GM23338 (cell line): Measurements from ENCODE around the gene COL26A1. TPM values are rescaled to one million over a fixed set of nuclear protein-coding genes. Genes with fewer than 3 reads are reported as not detected.

Experiments
- ATAC-seq: fragments of 200-7000 bp; cut with Tn5 transposase; 3 replicates; pipeline ENCODE4 v1.9.1; 2020
- DNase-seq: peaks from one replicate; pipeline ENCODE4 v3.0.0-alpha.2; 2015; ENCODE audit warnings: low spot score
- H2AFZ ChIP-seq: fragments of 200-600 bp; sonication (generic); 2 replicates; pipeline ENCODE4 v1.8.0; 2016; ENCODE audit warnings: antibody characterized with exemption, mild to moderate bottlenecking, moderate library complexity
- H3F3A ChIP-seq: fragments of 200-600 bp; sonication (generic); replicated peaks from 2 replicates; pipeline ENCODE4 v1.8.0; 2017; ENCODE audit warnings: antibody characterized with exemption, mixed run types, low read depth
- H3K27ac ChIP-seq: fragments of 200-600 bp; sonication (generic); 2 replicates; pipeline ENCODE4 v1.6.1; 2016; ENCODE audit warnings: low read depth
- H3K27me3 ChIP-seq: fragments of 200-600 bp; sonication (generic); 2 replicates; pipeline ENCODE4 v1.8.0; 2016; ENCODE audit warnings: mild to moderate bottlenecking, mixed run types, moderate library complexity; ENCODE audit not compliant: insufficient read depth
- H3K36me3 ChIP-seq: fragments of 200-600 bp; sonication (generic); 2 replicates; pipeline ENCODE4 v1.8.0; 2016; ENCODE audit warnings: mild to moderate bottlenecking; ENCODE audit not compliant: insufficient read depth
- H3K4me1 ChIP-seq: fragments of 200-600 bp; sonication (generic); 2 replicates; pipeline ENCODE4 v1.8.0; 2016; ENCODE audit warnings: mild to moderate bottlenecking, moderate library complexity; ENCODE audit not compliant: insufficient read depth
- H3K4me2 ChIP-seq: fragments of 200-600 bp; sonication (generic); 2 replicates; pipeline ENCODE4 v1.7.1; 2017; ENCODE audit warnings: mixed run types
- H3K4me3 ChIP-seq: fragments of 200-600 bp; sonication (generic); 2 replicates; pipeline ENCODE4 v1.6.1; 2016; ENCODE audit warnings: mixed run types
- H3K79me2 ChIP-seq: fragments of 200-600 bp; sonication (generic); replicated peaks from 2 replicates; pipeline ENCODE4 v1.8.0; 2017; ENCODE audit warnings: mild to moderate bottlenecking; ENCODE audit not compliant: insufficient read depth
- H3K9me2 ChIP-seq: fragments of 200-600 bp; sonication (generic); 2 replicates; pipeline ENCODE4 v1.8.0; 2017; ENCODE audit not compliant: insufficient read depth
- H4K20me1 ChIP-seq: fragments of 200-600 bp; sonication (generic); replicated peaks from 2 replicates; pipeline ENCODE4 v1.8.0; 2017; ENCODE audit warnings: mild to moderate bottlenecking; ENCODE audit not compliant: insufficient read depth
- H3K27ac Mint-ChIP-seq: 2 replicates; pipeline ENCODE4 v1.8.0; 2020; ENCODE audit warnings: inconsistent platforms, mild to moderate bottlenecking, moderate library complexity, mixed read lengths
- H3K27me3 Mint-ChIP-seq: 3 replicates; pipeline ENCODE4 v1.8.0; 2022; ENCODE audit warnings: low read depth, mild to moderate bottlenecking, moderate library complexity, mixed read lengths, inconsistent platforms; ENCODE audit not compliant: insufficient read depth, poor library complexity
- H3K36me3 Mint-ChIP-seq: 3 replicates; pipeline ENCODE4 v1.8.0; 2021; ENCODE audit warnings: low read depth, mild to moderate bottlenecking, inconsistent platforms, moderate library complexity, mixed read lengths
- H3K4me1 Mint-ChIP-seq: 3 replicates; pipeline ENCODE4 v1.8.0; 2020; ENCODE audit warnings: mild to moderate bottlenecking, inconsistent platforms, mixed read lengths
- H3K4me3 Mint-ChIP-seq: 3 replicates; pipeline ENCODE4 v1.8.0; 2021; ENCODE audit warnings: moderate library complexity, mild to moderate bottlenecking, inconsistent platforms, mixed read lengths
- H3K9me3 Mint-ChIP-seq: 3 replicates; pipeline ENCODE4 v1.8.0; 2020; ENCODE audit warnings: moderate library complexity, mild to moderate bottlenecking, inconsistent platforms, mixed read lengths
- CREB1 ChIP-seq: fragments of 250-450 bp; sonication (Bioruptor Pico); IDR thresholded peaks from 2 replicates; pipeline ENCODE4 v1.5.0; 2020; ENCODE audit warnings: low read depth, mild to moderate bottlenecking, moderate library complexity
- EZH2 ChIP-seq: fragments of 200-600 bp; sonication (generic); IDR thresholded peaks from one replicate; pipeline ENCODE4 v1.8.0; 2017; ENCODE audit warnings: antibody characterized with exemption, mild to moderate bottlenecking, low read depth; ENCODE audit not compliant: unreplicated experiment
- EZH2phosphoT487 ChIP-seq: fragments of 200-600 bp; sonication (generic); IDR thresholded peaks from one replicate; pipeline ENCODE4 v1.8.1; 2018; ENCODE audit warnings: antibody characterized with exemption; ENCODE audit not compliant: unreplicated experiment
- JUNB ChIP-seq: IDR thresholded peaks from one replicate; pipeline ENCODE4 v1.6.1; 2016; ENCODE audit warnings: antibody characterized with exemption; ENCODE audit not compliant: unreplicated experiment
- NANOG ChIP-seq: IDR thresholded peaks from 2 replicates; pipeline ENCODE4 v1.6.1; 2016; ENCODE audit warnings: antibody characterized with exemption, borderline replicate concordance
- POLR2AphosphoS5 ChIP-seq: IDR thresholded peaks from 2 replicates; pipeline ENCODE4 v1.6.1; 2016; ENCODE audit warnings: antibody characterized with exemption, low read depth
- STAT1 ChIP-seq: IDR thresholded peaks from one replicate; pipeline ENCODE4 v1.6.1; 2016; ENCODE audit warnings: antibody characterized with exemption; ENCODE audit not compliant: unreplicated experiment
- ZNF114 ChIP-seq: fragments of 250-450 bp; sonication (Bioruptor Pico); IDR thresholded peaks from 2 replicates; pipeline ENCODE4 v1.5.0; 2020; ENCODE audit warnings: mild to moderate bottlenecking, moderate library complexity
- ZNF331 ChIP-seq: fragments of 250-450 bp; sonication (Bioruptor Pico); IDR thresholded peaks from 2 replicates; pipeline ENCODE4 v1.5.0; 2020; ENCODE audit warnings: low read depth, mild to moderate bottlenecking, moderate library complexity
- polyA plus RNA-seq: library from polyadenylated mRNA; unstranded; fragments of >200 nt; fragmentation: Nextera tagmentation; extraction: Ambion mirVana; gene quantifications from 2 replicates; pipeline ENCODE4 v1.2.1, GENCODE V29; 2016
- total RNA-seq: library from RNA; depleted of rRNA; stranded (reverse); fragments of >200 nt; shearing (Covaris generic); gene quantifications from 2 replicates; pipeline ENCODE4 v1.2.3, GENCODE V29; 2014
- TF ChIP-seq, protein P1 (sequence below): IDR thresholded peaks from 2 replicates; pipeline ENCODE4 v1.6.1; 2016; ENCODE audit warnings: antibody characterized with exemption
- TF ChIP-seq, protein P2 (sequence below): IDR thresholded peaks from one replicate; pipeline ENCODE4 v1.6.1; 2018; ENCODE audit warnings: antibody characterized with exemption; ENCODE audit not compliant: unreplicated experiment
- TF ChIP-seq, protein P3 (sequence below), 2 experiments: fragments of 200-600 bp in 1 of 2; sonication (generic) in 1 of 2; conservative IDR thresholded peaks; 2 replicates each; pipeline versions ENCODE4 v1.5.1 to v1.6.1; 2016 to 2017; ENCODE audit warnings: antibody characterized with exemption in 2 of 2, low read depth in 2 of 2, mild to moderate bottlenecking in 2 of 2, moderate library complexity in 1 of 2
- TF ChIP-seq, protein P4 (sequence below): fragments of 250-450 bp; sonication (Bioruptor Pico); IDR thresholded peaks from 2 replicates; pipeline ENCODE4 v1.5.0; 2020; ENCODE audit warnings: mild to moderate bottlenecking, moderate library complexity

The COL26A1 gene
- total and polyA plus RNA-seq, 2 experiments from 2014 or later: 17.8 to 55.0 TPM

DNA sequence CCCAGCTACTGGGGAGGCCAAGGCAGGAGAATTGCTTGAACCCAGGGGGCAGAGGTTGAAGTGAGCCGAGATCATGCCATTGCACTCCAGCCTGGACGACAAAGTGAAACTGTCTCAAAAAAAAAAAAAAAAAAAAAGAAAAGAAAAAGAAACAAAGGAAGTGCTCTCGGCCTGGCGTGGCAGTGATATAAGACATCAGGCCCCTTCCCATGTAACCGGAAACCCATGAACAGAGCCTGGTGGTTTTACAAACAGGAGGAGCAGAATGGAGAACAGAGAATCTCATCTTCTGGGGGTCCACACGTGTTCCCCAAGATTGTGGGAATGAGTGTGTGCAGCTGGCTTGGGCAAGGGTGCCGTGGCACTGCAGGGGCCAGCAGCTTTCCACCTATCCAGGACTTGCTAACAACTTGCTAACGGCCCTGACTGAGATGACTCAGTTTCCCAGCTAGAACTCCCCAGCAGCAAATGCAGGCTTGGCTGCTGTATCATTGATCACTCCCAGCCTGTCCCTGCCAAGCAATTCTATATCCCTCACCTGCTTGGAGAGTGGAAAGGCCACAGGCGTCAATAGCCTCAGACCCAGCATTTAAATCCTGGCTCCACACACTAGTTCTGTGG, 103.0 kb downstream of the COL26A1 start:
- H3F3A ChIP-seq: no peaks in the 10 kb centered on the region
- Mint-ChIP-seq H3K4me1 (peaks cover 37% of the 10 kb centered on the region), H3K27ac (peak overlapping the region; percentile 44; the same call in 1 of the 2 replicates), H3K9me3 (no peaks in the 10 kb centered on the region), H3K4me3 (no peak overlapping the region), H3K27me3 (peaks cover 8% of the 10 kb centered on the region), H3K36me3 (peaks cover 16% of the 10 kb centered on the region; the same call in 2 of the 3 replicates)
- no peaks in the 10 kb centered on the region for H3K9me2 ChIP-seq
- no peak overlapping the region for H3K4me3 ChIP-seq
- H4K20me1 ChIP-seq: no peaks in the 10 kb centered on the region
- H3K4me1 ChIP-seq: peaks cover 28% of the 10 kb centered on the region
- no peaks in the 10 kb centered on the region for H3K27me3 ChIP-seq
- ATAC-seq: no peak
- no peak overlapping the region for H2AFZ ChIP-seq
- no peak for DNase-seq
- no peak for TF ChIP-seq NANOG
- TF ChIP-seq ZNF114 (CRISPR knock-in tag): no peak
- no peak for TF ChIP-seq POLR2AphosphoS5
- TF ChIP-seq STAT1: no peak
- no peak for TF ChIP-seq ZNF331 (CRISPR knock-in tag)
- TF ChIP-seq EZH2: no peak
- TF ChIP-seq, protein P1, sequence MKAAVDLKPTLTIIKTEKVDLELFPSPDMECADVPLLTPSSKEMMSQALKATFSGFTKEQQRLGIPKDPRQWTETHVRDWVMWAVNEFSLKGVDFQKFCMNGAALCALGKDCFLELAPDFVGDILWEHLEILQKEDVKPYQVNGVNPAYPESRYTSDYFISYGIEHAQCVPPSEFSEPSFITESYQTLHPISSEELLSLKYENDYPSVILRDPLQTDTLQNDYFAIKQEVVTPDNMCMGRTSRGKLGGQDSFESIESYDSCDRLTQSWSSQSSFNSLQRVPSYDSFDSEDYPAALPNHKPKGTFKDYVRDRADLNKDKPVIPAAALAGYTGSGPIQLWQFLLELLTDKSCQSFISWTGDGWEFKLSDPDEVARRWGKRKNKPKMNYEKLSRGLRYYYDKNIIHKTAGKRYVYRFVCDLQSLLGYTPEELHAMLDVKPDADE: no peak
- TF ChIP-seq, protein P2, sequence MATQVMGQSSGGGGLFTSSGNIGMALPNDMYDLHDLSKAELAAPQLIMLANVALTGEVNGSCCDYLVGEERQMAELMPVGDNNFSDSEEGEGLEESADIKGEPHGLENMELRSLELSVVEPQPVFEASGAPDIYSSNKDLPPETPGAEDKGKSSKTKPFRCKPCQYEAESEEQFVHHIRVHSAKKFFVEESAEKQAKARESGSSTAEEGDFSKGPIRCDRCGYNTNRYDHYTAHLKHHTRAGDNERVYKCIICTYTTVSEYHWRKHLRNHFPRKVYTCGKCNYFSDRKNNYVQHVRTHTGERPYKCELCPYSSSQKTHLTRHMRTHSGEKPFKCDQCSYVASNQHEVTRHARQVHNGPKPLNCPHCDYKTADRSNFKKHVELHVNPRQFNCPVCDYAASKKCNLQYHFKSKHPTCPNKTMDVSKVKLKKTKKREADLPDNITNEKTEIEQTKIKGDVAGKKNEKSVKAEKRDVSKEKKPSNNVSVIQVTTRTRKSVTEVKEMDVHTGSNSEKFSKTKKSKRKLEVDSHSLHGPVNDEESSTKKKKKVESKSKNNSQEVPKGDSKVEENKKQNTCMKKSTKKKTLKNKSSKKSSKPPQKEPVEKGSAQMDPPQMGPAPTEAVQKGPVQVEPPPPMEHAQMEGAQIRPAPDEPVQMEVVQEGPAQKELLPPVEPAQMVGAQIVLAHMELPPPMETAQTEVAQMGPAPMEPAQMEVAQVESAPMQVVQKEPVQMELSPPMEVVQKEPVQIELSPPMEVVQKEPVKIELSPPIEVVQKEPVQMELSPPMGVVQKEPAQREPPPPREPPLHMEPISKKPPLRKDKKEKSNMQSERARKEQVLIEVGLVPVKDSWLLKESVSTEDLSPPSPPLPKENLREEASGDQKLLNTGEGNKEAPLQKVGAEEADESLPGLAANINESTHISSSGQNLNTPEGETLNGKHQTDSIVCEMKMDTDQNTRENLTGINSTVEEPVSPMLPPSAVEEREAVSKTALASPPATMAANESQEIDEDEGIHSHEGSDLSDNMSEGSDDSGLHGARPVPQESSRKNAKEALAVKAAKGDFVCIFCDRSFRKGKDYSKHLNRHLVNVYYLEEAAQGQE: no peak
- TF ChIP-seq, protein P3, sequence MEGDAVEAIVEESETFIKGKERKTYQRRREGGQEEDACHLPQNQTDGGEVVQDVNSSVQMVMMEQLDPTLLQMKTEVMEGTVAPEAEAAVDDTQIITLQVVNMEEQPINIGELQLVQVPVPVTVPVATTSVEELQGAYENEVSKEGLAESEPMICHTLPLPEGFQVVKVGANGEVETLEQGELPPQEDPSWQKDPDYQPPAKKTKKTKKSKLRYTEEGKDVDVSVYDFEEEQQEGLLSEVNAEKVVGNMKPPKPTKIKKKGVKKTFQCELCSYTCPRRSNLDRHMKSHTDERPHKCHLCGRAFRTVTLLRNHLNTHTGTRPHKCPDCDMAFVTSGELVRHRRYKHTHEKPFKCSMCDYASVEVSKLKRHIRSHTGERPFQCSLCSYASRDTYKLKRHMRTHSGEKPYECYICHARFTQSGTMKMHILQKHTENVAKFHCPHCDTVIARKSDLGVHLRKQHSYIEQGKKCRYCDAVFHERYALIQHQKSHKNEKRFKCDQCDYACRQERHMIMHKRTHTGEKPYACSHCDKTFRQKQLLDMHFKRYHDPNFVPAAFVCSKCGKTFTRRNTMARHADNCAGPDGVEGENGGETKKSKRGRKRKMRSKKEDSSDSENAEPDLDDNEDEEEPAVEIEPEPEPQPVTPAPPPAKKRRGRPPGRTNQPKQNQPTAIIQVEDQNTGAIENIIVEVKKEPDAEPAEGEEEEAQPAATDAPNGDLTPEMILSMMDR (conservative IDR thresholded peaks at IDR 0.05; ENCODE audit: low read depth in 2 of 2): no peak
- TF ChIP-seq JUNB: no peak
- TF ChIP-seq, protein P4, sequence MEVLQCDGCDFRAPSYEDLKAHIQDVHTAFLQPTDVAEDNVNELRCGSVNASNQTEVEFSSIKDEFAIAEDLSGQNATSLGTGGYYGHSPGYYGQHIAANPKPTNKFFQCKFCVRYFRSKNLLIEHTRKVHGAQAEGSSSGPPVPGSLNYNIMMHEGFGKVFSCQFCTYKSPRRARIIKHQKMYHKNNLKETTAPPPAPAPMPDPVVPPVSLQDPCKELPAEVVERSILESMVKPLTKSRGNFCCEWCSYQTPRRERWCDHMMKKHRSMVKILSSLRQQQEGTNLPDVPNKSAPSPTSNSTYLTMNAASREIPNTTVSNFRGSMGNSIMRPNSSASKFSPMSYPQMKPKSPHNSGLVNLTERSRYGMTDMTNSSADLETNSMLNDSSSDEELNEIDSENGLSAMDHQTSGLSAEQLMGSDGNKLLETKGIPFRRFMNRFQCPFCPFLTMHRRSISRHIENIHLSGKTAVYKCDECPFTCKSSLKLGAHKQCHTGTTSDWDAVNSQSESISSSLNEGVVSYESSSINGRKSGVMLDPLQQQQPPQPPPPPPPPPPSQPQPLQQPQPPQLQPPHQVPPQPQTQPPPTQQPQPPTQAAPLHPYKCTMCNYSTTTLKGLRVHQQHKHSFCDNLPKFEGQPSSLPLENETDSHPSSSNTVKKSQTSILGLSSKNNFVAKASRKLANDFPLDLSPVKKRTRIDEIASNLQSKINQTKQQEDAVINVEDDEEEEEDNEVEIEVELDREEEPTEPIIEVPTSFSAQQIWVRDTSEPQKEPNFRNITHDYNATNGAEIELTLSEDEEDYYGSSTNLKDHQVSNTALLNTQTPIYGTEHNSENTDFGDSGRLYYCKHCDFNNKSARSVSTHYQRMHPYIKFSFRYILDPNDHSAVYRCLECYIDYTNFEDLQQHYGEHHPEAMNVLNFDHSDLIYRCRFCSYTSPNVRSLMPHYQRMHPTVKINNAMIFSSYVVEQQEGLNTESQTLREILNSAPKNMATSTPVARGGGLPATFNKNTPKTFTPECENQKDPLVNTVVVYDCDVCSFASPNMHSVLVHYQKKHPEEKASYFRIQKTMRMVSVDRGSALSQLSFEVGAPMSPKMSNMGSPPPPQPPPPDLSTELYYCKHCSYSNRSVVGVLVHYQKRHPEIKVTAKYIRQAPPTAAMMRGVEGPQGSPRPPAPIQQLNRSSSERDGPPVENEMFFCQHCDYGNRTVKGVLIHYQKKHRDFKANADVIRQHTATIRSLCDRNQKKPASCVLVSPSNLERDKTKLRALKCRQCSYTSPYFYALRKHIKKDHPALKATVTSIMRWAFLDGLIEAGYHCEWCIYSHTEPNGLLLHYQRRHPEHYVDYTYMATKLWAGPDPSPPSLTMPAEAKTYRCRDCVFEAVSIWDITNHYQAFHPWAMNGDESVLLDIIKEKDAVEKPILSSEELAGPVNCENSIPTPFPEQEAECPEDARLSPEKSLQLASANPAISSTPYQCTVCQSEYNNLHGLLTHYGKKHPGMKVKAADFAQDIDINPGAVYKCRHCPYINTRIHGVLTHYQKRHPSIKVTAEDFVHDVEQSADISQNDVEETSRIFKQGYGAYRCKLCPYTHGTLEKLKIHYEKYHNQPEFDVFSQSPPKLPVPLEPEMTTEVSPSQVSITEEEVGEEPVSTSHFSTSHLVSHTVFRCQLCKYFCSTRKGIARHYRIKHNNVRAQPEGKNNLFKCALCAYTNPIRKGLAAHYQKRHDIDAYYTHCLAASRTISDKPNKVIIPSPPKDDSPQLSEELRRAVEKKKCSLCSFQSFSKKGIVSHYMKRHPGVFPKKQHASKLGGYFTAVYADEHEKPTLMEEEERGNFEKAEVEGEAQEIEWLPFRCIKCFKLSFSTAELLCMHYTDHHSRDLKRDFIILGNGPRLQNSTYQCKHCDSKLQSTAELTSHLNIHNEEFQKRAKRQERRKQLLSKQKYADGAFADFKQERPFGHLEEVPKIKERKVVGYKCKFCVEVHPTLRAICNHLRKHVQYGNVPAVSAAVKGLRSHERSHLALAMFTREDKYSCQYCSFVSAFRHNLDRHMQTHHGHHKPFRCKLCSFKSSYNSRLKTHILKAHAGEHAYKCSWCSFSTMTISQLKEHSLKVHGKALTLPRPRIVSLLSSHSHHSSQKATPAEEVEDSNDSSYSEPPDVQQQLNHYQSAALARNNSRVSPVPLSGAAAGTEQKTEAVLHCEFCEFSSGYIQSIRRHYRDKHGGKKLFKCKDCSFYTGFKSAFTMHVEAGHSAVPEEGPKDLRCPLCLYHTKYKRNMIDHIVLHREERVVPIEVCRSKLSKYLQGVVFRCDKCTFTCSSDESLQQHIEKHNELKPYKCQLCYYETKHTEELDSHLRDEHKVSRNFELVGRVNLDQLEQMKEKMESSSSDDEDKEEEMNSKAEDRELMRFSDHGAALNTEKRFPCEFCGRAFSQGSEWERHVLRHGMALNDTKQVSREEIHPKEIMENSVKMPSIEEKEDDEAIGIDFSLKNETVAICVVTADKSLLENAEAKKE (CRISPR knock-in tag): no peak
- no peak for TF ChIP-seq CREB1 (CRISPR knock-in tag)
- no peak for TF ChIP-seq EZH2phosphoT487
- H3K27ac ChIP-seq: no peak overlapping the region
- no peaks in the 10 kb centered on the region for H3K79me2 ChIP-seq
- no peak overlapping the region for H3K4me2 ChIP-seq
- H3K36me3 ChIP-seq: no peaks in the 10 kb centered on the region
